ENCODE results near the gene PRCD.
"Not testable (repeated sequence)": the region's sequence is repeated elsewhere in the genome, so short reads cannot be mapped to it uniquely, and the experiment has no call there.

The PRCD gene

GRCh38 chr17:76558198-76559095 is 18.6 kb downstream of the PRCD start:
- H3K9me3 ChIP-seq = no peaks in the 10 kb centered on the region
- H3K27me3 ChIP-seq = no peaks in the 10 kb centered on the region
- H3K27ac ChIP-seq = peak overlapping the region; percentile 97
- H3K4me1 ChIP-seq (ENCODE audit: control insufficient read depth in 1 of 2, insufficient read depth in 1 of 2, low read depth in 1 of 2, low read length in 1 of 2) = peaks cover 60 to 77% of the 10 kb centered on the region in 2 experiments
- peak overlapping the region; percentile 90 to 99 for H3K4me3 ChIP-seq (ENCODE audit: low read depth in 1 of 2, low read length in 1 of 2)
- peaks cover 5% of the 10 kb centered on the region for H3K36me3 ChIP-seq
- TF ChIP-seq, protein P1, sequence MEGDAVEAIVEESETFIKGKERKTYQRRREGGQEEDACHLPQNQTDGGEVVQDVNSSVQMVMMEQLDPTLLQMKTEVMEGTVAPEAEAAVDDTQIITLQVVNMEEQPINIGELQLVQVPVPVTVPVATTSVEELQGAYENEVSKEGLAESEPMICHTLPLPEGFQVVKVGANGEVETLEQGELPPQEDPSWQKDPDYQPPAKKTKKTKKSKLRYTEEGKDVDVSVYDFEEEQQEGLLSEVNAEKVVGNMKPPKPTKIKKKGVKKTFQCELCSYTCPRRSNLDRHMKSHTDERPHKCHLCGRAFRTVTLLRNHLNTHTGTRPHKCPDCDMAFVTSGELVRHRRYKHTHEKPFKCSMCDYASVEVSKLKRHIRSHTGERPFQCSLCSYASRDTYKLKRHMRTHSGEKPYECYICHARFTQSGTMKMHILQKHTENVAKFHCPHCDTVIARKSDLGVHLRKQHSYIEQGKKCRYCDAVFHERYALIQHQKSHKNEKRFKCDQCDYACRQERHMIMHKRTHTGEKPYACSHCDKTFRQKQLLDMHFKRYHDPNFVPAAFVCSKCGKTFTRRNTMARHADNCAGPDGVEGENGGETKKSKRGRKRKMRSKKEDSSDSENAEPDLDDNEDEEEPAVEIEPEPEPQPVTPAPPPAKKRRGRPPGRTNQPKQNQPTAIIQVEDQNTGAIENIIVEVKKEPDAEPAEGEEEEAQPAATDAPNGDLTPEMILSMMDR (IDR thresholded peaks at IDR 0.05) = peak; percentile 28

DNA sequence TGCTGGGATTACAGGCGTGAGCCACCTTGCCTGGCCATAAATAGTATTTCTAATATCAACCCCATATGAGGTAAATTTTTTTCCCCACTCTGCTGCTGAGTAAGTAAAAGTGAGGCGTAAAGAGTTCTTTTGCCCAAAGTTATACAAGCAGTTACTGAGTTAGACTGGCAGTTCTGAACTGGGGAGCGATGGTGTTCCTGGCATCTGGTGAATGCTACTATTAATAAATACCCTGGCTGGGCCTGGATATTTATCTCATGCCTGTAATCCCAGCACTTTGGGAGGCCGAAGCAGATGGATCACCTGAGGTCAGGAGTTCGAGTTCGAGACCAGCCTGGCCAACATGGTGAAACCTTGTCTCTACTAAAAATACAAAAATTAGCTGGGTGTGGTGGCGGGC is 19.6 kb downstream of the PRCD start:
- peaks cover 63 to 77% of the 10 kb centered on the region in 2 experiments for H3K4me1 ChIP-seq (ENCODE audit: control insufficient read depth in 1 of 2, insufficient read depth in 1 of 2, low read depth in 1 of 2, low read length in 1 of 2)
- not testable (repeated sequence) for H3K36me3 ChIP-seq, H3K27me3 ChIP-seq, H3K9me3 ChIP-seq
- H3K4me3 ChIP-seq (ENCODE audit: low read depth in 1 of 2, low read length in 1 of 2) = peak overlapping the region; percentile 90 to 99
- H3K27ac ChIP-seq = peak overlapping the region; percentile 97

GRCh38 chr17:76560036-76560876 is 20.4 kb downstream of the PRCD start:
- peak overlapping the region; percentile 90 to 99 for H3K4me3 ChIP-seq (ENCODE audit: low read depth in 1 of 2, low read length in 1 of 2)
- TF ChIP-seq, protein P1 (IDR thresholded peaks at IDR 0.05) = no peak

GRCh38 chr17:76560877-76561221 is 21.0 kb downstream of the PRCD start:
- Histone ChIP-seq H3K9me3 (no peaks in the 10 kb centered on the region), H3K27me3 (no peaks in the 10 kb centered on the region), H3K4me3 (ENCODE audit: low read depth in 1 of 2, low read length in 1 of 2) (peak overlapping the region; percentile 37 to 39), H3K36me3 (peaks cover 18% of the 10 kb centered on the region), H3K27ac (peak overlapping the region; percentile 97), H3K4me1 (ENCODE audit: control insufficient read depth in 1 of 2, insufficient read depth in 1 of 2, low read depth in 1 of 2, low read length in 1 of 2) (peaks cover 63 to 73% of the 10 kb centered on the region in 2 experiments)
- TF ChIP-seq, protein P1 (IDR thresholded peaks at IDR 0.05) = no peak

More at GRCh38 chr17:76560036-76560876, 20.4 kb downstream of the PRCD start:
- H3K27ac ChIP-seq = peak overlapping the region; percentile 97
- H3K36me3 ChIP-seq = peaks cover 12% of the 10 kb centered on the region
- H3K9me3 ChIP-seq = no peaks in the 10 kb centered on the region
- peaks cover 63 to 77% of the 10 kb centered on the region in 2 experiments for H3K4me1 ChIP-seq (ENCODE audit: control insufficient read depth in 1 of 2, insufficient read depth in 1 of 2, low read depth in 1 of 2, low read length in 1 of 2)
- H3K27me3 ChIP-seq = no peaks in the 10 kb centered on the region

- TF ChIP-seq, protein P1 (IDR thresholded peaks at IDR 0.05) = no peak
- Histone ChIP-seq H3K27ac (peak overlapping the region; percentile 97), H3K27me3 (no peaks in the 10 kb centered on the region), H3K9me3 (no peaks in the 10 kb centered on the region), H3K36me3 (peaks cover 23% of the 10 kb centered on the region), H3K4me3 (ENCODE audit: low read depth in 1 of 2, low read length in 1 of 2) (peak overlapping the region; percentile 37 to 39), H3K4me1 (ENCODE audit: control insufficient read depth in 1 of 2, insufficient read depth in 1 of 2, low read depth in 1 of 2, low read length in 1 of 2) (peaks cover 63 to 75% of the 10 kb centered on the region in 2 experiments)
Observed at GRCh38 chr17:76561332-76561731, 21.5 kb downstream of the PRCD start.

All from neutrophil (primary cell).